H9 (cell line): ENCODE data around the gene TEAD2. TPM values are rescaled to one million over a fixed set of nuclear protein-coding genes. Genes with fewer than 3 reads are reported as not detected.

ENCODE experiments used
- DNase-seq: peaks from one replicate; pipeline ENCODE4 v3.0.0-alpha.2; 2017
- H2AFZ ChIP-seq: one replicate; pipeline ENCODE4 v1.6.1; 2013; ENCODE audit warnings: mild to moderate bottlenecking, low read length, control low read depth, moderate library complexity
- H2AK5ac ChIP-seq: 2 replicates; pipeline ENCODE4 v1.6.1; 2013; ENCODE audit warnings: low read length, control low read depth, mixed read lengths; ENCODE audit not compliant: insufficient read length
- H2BK120ac ChIP-seq: one replicate; pipeline ENCODE4 v1.6.1; 2013; ENCODE audit warnings: low read depth, mild to moderate bottlenecking, low read length, control low read depth, inconsistent platforms; ENCODE audit not compliant: poor library complexity, severe bottlenecking
- H2BK12ac ChIP-seq: 2 replicates; pipeline ENCODE4 v1.6.1; 2013; ENCODE audit warnings: low read length, control low read depth, mixed read lengths, low read depth; ENCODE audit not compliant: insufficient read length
- H2BK15ac ChIP-seq: 2 replicates; pipeline ENCODE4 v1.6.1; 2013; ENCODE audit warnings: low read depth, low read length, control low read depth
- H2BK20ac ChIP-seq: one replicate; pipeline ENCODE4 v1.6.1; 2013; ENCODE audit warnings: low read depth, mild to moderate bottlenecking, low read length, control low read depth, inconsistent platforms; ENCODE audit not compliant: poor library complexity, severe bottlenecking
- H2BK5ac ChIP-seq: 2 replicates; pipeline ENCODE4 v1.6.1; 2013; ENCODE audit warnings: low read length, control low read depth, mixed read lengths; ENCODE audit not compliant: insufficient read length
- H3K14ac ChIP-seq: 2 replicates; pipeline ENCODE4 v1.6.1; 2013; ENCODE audit warnings: low read length, control low read depth; ENCODE audit not compliant: insufficient read depth
- H3K18ac ChIP-seq: 2 replicates; pipeline ENCODE4 v1.6.1; 2013; ENCODE audit warnings: low read depth, mild to moderate bottlenecking, mixed read lengths, low read length, control low read depth; ENCODE audit not compliant: insufficient read length
- H3K23ac ChIP-seq: 2 replicates; pipeline ENCODE4 v1.6.1; 2013; ENCODE audit warnings: low read length, control low read depth, mixed read lengths, low read depth; ENCODE audit not compliant: insufficient read length
- H3K23me2 ChIP-seq: 2 replicates; pipeline ENCODE4 v1.6.1; 2013; ENCODE audit warnings: low read depth, mild to moderate bottlenecking, mixed read lengths, low read length, control low read depth; ENCODE audit not compliant: insufficient read length, poor library complexity, severe bottlenecking
- H3K27ac ChIP-seq: 2 replicates; pipeline ENCODE4 v1.5.1; 2013; ENCODE audit warnings: low read length, control low read depth, mixed read lengths, low read depth; ENCODE audit not compliant: insufficient read length
- H3K27me3 ChIP-seq: 2 replicates; pipeline ENCODE4 v1.6.1; 2013; ENCODE audit warnings: low read length, control low read depth, inconsistent platforms; ENCODE audit not compliant: insufficient read depth
- H3K4ac ChIP-seq: 2 replicates; pipeline ENCODE4 v1.6.1; 2013; ENCODE audit warnings: low read depth, mild to moderate bottlenecking, control low read depth, inconsistent platforms, low read length, moderate library complexity
- H3K4me1 ChIP-seq: 2 replicates; pipeline ENCODE4 v1.6.1; 2013; ENCODE audit warnings: low read length, control low read depth, inconsistent platforms; ENCODE audit not compliant: insufficient read depth
- H3K4me2 ChIP-seq: 2 replicates; pipeline ENCODE4 v1.6.1; 2013; ENCODE audit warnings: low read length, control low read depth, mixed read lengths; ENCODE audit not compliant: insufficient read length, insufficient read depth
- H3K56ac ChIP-seq: 2 replicates; pipeline ENCODE4 v1.6.1; 2013; ENCODE audit warnings: low read depth, mild to moderate bottlenecking, mixed read lengths, low read length, control low read depth; ENCODE audit not compliant: insufficient read length
- H3K79me1 ChIP-seq: 2 replicates; pipeline ENCODE4 v1.6.1; 2013; ENCODE audit warnings: low read depth, mild to moderate bottlenecking, moderate library complexity, low read length, control low read depth, inconsistent platforms; ENCODE audit not compliant: insufficient read depth, poor library complexity, severe bottlenecking
- H3K79me2 ChIP-seq: 2 replicates; pipeline ENCODE4 v1.6.1; 2013; ENCODE audit warnings: low read length, control low read depth, inconsistent platforms; ENCODE audit not compliant: insufficient read depth
- H3K9ac ChIP-seq: 2 replicates; pipeline ENCODE4 v1.6.1; 2013; ENCODE audit warnings: low read length, control low read depth, mixed read lengths; ENCODE audit not compliant: insufficient read length; ENCODE audit errors: extremely low read depth
- H3K9me3 ChIP-seq: one replicate; pipeline ENCODE4 v1.6.1; 2013; ENCODE audit warnings: low read depth, low read length, inconsistent platforms; ENCODE audit not compliant: control insufficient read depth
- H3T11ph ChIP-seq: one replicate; pipeline ENCODE4 v1.6.1; 2013; ENCODE audit warnings: mild to moderate bottlenecking, low read length, control low read depth, inconsistent platforms
- H4K20me1 ChIP-seq: one replicate; pipeline ENCODE4 v1.6.1; 2013; ENCODE audit not compliant: control insufficient read depth, insufficient read length, insufficient read depth
- H4K5ac ChIP-seq: 2 replicates; pipeline ENCODE4 v1.6.1; 2013; ENCODE audit warnings: low read depth, mild to moderate bottlenecking, mixed read lengths, low read length, control low read depth; ENCODE audit not compliant: insufficient read length
- H4K8ac ChIP-seq: replicated peaks from 2 replicates; pipeline ENCODE4 v1.6.1; 2013; ENCODE audit warnings: low read length, control low read depth, mixed read lengths, low read depth; ENCODE audit not compliant: insufficient read length
- H4K91ac ChIP-seq: 2 replicates; pipeline ENCODE4 v1.6.1; 2013; ENCODE audit warnings: low read depth, mild to moderate bottlenecking, moderate library complexity, mixed read lengths, low read length, control low read depth; ENCODE audit not compliant: insufficient read length
- H3K27ac Mint-ChIP-seq, 3 experiments: 2 replicates in 2 of 3; 3 replicates in 1 of 3; pipeline ENCODE4 v1.8.0; 2020 to 2021; ENCODE audit warnings: mixed read lengths in 3 of 3, mild to moderate bottlenecking in 1 of 3, moderate library complexity in 1 of 3
- H3K27me3 Mint-ChIP-seq: 2 replicates; pipeline ENCODE4 v1.8.0; 2021; ENCODE audit warnings: low read depth, mild to moderate bottlenecking, moderate library complexity, mixed read lengths
- H3K36me3 Mint-ChIP-seq, 3 experiments: 2 replicates in 2 of 3; 3 replicates in 1 of 3; pipeline ENCODE4 v1.8.0; 2020 to 2021; ENCODE audit warnings: low read depth in 3 of 3, mixed read lengths in 3 of 3; ENCODE audit not compliant: insufficient read depth in 1 of 3
- H3K4me1 Mint-ChIP-seq, 2 experiments: 2 replicates each; pipeline ENCODE4 v1.8.0; 2020; ENCODE audit warnings: mixed read lengths in 2 of 2
- H3K4me3 Mint-ChIP-seq, 2 experiments: 2 replicates in 1 of 2; 3 replicates in 1 of 2; pipeline ENCODE4 v1.8.0; 2020 to 2021; ENCODE audit warnings: mild to moderate bottlenecking in 2 of 2, mixed read lengths in 2 of 2, moderate library complexity in 1 of 2
- H3K9me3 Mint-ChIP-seq, 2 experiments: 2 replicates in 1 of 2; 3 replicates in 1 of 2; pipeline ENCODE4 v1.8.0; 2020; ENCODE audit warnings: mild to moderate bottlenecking in 2 of 2, mixed read lengths in 2 of 2, moderate library complexity in 1 of 2
- CTCF ChIP-seq: fragments of 200-600 bp; sonication (generic); conservative IDR thresholded peaks from 3 replicates; pipeline ENCODE4 v1.8.0; 2021; ENCODE audit warnings: antibody characterized with exemption, mild to moderate bottlenecking
- whole genome bisulfite sequencing: extraction: QIAGEN DNeasy Blood & Tissue Kit; methylation state at CpG from one replicate; pipeline ENCODE4 v1.1.7; 2013; ENCODE audit warnings: missing lambda C conversion rate, low lambda C conversion rate, mixed read lengths; ENCODE audit not compliant: insufficient read length; ENCODE audit errors: extremely low coverage; 5-methylcytosine and 5-hydroxymethylcytosine counted together
- total RNA-seq: library from RNA; stranded (reverse); gene quantifications from 2 replicates; pipeline ENCODE4 v1.2.1, GENCODE V29; 2021

Gene TEAD2
- total RNA-seq, 1 experiment from 2014 or later: 126 TPM

- Mint-ChIP-seq H3K27me3 (peaks cover 4% of the 10 kb centered on the region; the same call in 1 of the 2 replicates), H3K4me1 (peaks cover 52 to 72% of the 10 kb centered on the region in 2 experiments), H3K27ac (no peak overlapping the region), H3K9me3 (no peaks in the 10 kb centered on the region; a peak in 1 of 5 replicates), H3K4me3 (no peak overlapping the region), H3K36me3 (no peaks in the 10 kb centered on the region)
- H3K23me2 ChIP-seq: no peaks in the 10 kb centered on the region
- no peak overlapping the region for H3K9ac ChIP-seq
- peaks cover 3% of the 10 kb centered on the region; the same call in 1 of the 2 replicates for H3K4me1 ChIP-seq
- H3K4ac ChIP-seq: no peak overlapping the region
- H3K18ac ChIP-seq: no peak overlapping the region
- H3K4me2 ChIP-seq: no peak overlapping the region
- no peak overlapping the region for H4K5ac ChIP-seq
- H4K8ac ChIP-seq: no peak overlapping the region
- H2AFZ ChIP-seq: no peak overlapping the region
- H3K79me2 ChIP-seq: no peaks in the 10 kb centered on the region
- no peak overlapping the region for H2BK15ac ChIP-seq
- H2BK5ac ChIP-seq: no peak overlapping the region
- H3K9me3 ChIP-seq: no peaks in the 10 kb centered on the region
- no CpG with 5 or more reads among the region's 6 CpGs for WGBS
- H3K27me3 ChIP-seq: no peaks in the 10 kb centered on the region
- no peak overlapping the region for H3K23ac ChIP-seq
- no peak overlapping the region for H2BK20ac ChIP-seq
- H3K14ac ChIP-seq: no peak overlapping the region
- H2AK5ac ChIP-seq: no peak overlapping the region
- no peak overlapping the region for H2BK12ac ChIP-seq
- no peak overlapping the region for H3K56ac ChIP-seq
- DNase-seq: no peak
- H3T11ph ChIP-seq: no peak overlapping the region
- TF ChIP-seq CTCF: no peak
- H2BK120ac ChIP-seq: no peak overlapping the region
- H3K79me1 ChIP-seq: no peaks in the 10 kb centered on the region
- no peak overlapping the region for H3K27ac ChIP-seq
- peaks cover under 1% of the 10 kb centered on the region for H4K20me1 ChIP-seq
- H4K91ac ChIP-seq: no peak overlapping the region
These were observed 36.7 kb upstream of the TEAD2 start for GRCh38 chr19:49398931-49399330.
